Middle frontal gyrus (tissue), 1 donor: Measurements from ENCODE around the gene GABRB3.

ENCODE experiments used
- DNase-seq: peaks from one replicate; pipeline ENCODE4 v3.0.0-alpha.2; 2015; ENCODE audit warnings: low spot score; ENCODE audit errors: extremely low spot score

Gene GABRB3

GRCh38 chr15:26631894-26632293 lies 141.0 kb downstream of the GABRB3 start:
- DNase-seq = no peak

GRCh38 chr15:26630857-26631256 lies 142.0 kb downstream of the GABRB3 start:
- DNase-seq = no peak

- DNase-seq = no peak
These were observed 143.9 kb downstream of the GABRB3 start for GRCh38 chr15:26628879-26629529.

- no peak for DNase-seq
These were observed 144.8 kb downstream of the GABRB3 start for GRCh38 chr15:26628071-26628470.

- DNase-seq = no peak
These were observed 148.7 kb downstream of the GABRB3 start for GRCh38 chr15:26624128-26624527.

GRCh38 chr15:26623071-26623470 lies 149.8 kb downstream of the GABRB3 start:
- no peak for DNase-seq

GRCh38 chr15:26621816-26622215 lies 151.1 kb downstream of the GABRB3 start:
- DNase-seq = no peak

GRCh38 chr15:26620528-26621458 lies 152.1 kb downstream of the GABRB3 start:
- DNase-seq = no peak

- no peak for DNase-seq
These were observed 157.0 kb downstream of the GABRB3 start for GRCh38 chr15:26615927-26616302.

- no peak for DNase-seq
These were observed 157.5 kb downstream of the GABRB3 start for GRCh38 chr15:26615188-26615926.

- no peak for DNase-seq
These were observed 158.1 kb downstream of the GABRB3 start for GRCh38 chr15:26614734-26615133.

GRCh38 chr15:26598704-26599103 lies 174.2 kb downstream of the GABRB3 start:
- DNase-seq = no peak

- DNase-seq = no peak
These were observed 177.3 kb downstream of the GABRB3 start for GRCh38 chr15:26595611-26596010.

- no peak for DNase-seq
These were observed 182.2 kb downstream of the GABRB3 start for GRCh38 chr15:26590676-26591075.

- no peak for DNase-seq
These were observed 190.0 kb downstream of the GABRB3 start for GRCh38 chr15:26582840-26583239.

- no peak for DNase-seq
These were observed 191.9 kb downstream of the GABRB3 start for GRCh38 chr15:26580943-26581342.

- no peak for DNase-seq
These were observed 200.1 kb downstream of the GABRB3 start for GRCh38 chr15:26572602-26573350.

- no peak for DNase-seq
These were observed 201.5 kb downstream of the GABRB3 start for GRCh38 chr15:26571346-26571745.

GRCh38 chr15:26565542-26565941 lies 207.3 kb downstream of the GABRB3 start:
- DNase-seq = no peak

GRCh38 chr15:26564361-26564760 lies 208.5 kb downstream of the GABRB3 start:
- no peak for DNase-seq

- no peak for DNase-seq
These were observed 210.5 kb downstream of the GABRB3 start for GRCh38 chr15:26562336-26562735.
